Measurements from ENCODE around the gene MSRB3. TPM values are rescaled to one million over a fixed set of nuclear protein-coding genes. Genes with fewer than 3 reads are reported as not detected.
"Not testable (repeated sequence)": the region's sequence is repeated elsewhere in the genome, so short reads cannot be mapped to it uniquely, and the experiment has no call there.

The MSRB3 gene
- total RNA-seq, 3 donors from 2014 or later (not counting 1 experiment from before 2014, with no cell fraction given): 2.4 to 3.4 (median 3.1) TPM

DNA sequence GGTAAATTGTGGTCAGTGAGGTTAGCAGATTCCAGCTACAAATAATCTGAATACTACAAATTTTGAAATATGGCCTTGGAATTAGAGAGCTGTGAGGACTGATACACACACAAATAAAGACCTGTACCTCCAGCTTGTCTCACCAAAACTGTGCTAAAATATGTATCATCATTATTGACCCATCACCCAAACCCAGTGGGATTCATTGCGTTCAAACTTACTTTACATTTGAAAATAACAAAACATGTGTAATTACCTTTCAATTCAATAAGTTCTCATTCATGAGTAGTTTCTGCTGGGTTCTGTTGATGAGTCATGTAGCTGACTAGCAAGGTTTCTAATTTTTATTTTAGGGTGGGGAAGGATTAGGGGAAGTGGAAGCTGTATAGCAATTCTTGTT is 170.9 kb downstream of the MSRB3 start:
- H3K4me3 Mint-ChIP-seq: no peak overlapping the region
- ATAC-seq (no peak), DNase-seq (no peak)
- H3K27ac Mint-ChIP-seq: no peak overlapping the region
- H3K36me3 Mint-ChIP-seq: no peaks in the 10 kb centered on the region
- no peaks in the 10 kb centered on the region for H3K4me1 Mint-ChIP-seq
- H3K27me3 Mint-ChIP-seq (ENCODE audit: low read depth in 2 of 2): peaks cover 0 to 4% of the 10 kb centered on the region in 2 donors
- Histone ChIP-seq H3K36me3 (ENCODE audit: control insufficient read depth, insufficient read depth, low read length) (no peaks in the 10 kb centered on the region), H3K27ac (ENCODE audit: low read length) (no peak overlapping the region), H3K27me3 (ENCODE audit: control insufficient read depth, insufficient read depth, low read length) (no peaks in the 10 kb centered on the region), H3K4me3 (ENCODE audit: low read length) (no peak overlapping the region), H3K4me1 (ENCODE audit: control insufficient read depth, insufficient read depth, low read length) (no peaks in the 10 kb centered on the region), H3K9me3 (ENCODE audit: control insufficient read depth, insufficient read depth, low read length) (no peaks in the 10 kb centered on the region)
- H3K9me3 Mint-ChIP-seq: no peaks in the 10 kb centered on the region
- intact Hi-C loops (cut with micrococcal nuclease): no loop called here
- WGBS (ENCODE audit: insufficient coverage): no CpG with 5 or more reads among the region's 1 CpG
- TF ChIP-seq, protein P1, sequence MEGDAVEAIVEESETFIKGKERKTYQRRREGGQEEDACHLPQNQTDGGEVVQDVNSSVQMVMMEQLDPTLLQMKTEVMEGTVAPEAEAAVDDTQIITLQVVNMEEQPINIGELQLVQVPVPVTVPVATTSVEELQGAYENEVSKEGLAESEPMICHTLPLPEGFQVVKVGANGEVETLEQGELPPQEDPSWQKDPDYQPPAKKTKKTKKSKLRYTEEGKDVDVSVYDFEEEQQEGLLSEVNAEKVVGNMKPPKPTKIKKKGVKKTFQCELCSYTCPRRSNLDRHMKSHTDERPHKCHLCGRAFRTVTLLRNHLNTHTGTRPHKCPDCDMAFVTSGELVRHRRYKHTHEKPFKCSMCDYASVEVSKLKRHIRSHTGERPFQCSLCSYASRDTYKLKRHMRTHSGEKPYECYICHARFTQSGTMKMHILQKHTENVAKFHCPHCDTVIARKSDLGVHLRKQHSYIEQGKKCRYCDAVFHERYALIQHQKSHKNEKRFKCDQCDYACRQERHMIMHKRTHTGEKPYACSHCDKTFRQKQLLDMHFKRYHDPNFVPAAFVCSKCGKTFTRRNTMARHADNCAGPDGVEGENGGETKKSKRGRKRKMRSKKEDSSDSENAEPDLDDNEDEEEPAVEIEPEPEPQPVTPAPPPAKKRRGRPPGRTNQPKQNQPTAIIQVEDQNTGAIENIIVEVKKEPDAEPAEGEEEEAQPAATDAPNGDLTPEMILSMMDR (IDR thresholded peaks at IDR 0.05): no peak

DNA sequence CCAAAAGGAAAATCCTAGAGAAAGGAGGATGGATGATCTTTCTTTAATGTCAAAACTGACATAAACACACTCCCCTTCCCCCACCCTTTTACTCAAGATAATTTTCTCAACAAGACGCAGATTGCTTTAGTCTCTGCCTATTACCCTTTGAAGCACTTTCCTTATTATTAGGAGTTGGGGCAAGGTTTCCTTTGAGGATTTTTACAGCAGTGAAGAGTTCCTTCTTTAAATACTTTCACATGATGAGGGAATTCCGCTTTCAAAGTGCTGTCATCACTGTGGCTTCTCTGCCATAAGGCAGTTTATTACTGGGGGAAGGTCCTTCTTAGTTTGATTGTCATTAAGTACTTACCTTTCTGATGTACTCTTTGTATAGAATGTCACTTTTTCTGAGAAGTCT is 172.1 kb downstream of the MSRB3 start:
- H3K36me3 ChIP-seq (ENCODE audit: control insufficient read depth, insufficient read depth, low read length): no peaks in the 10 kb centered on the region
- no peak overlapping the region for H3K27ac ChIP-seq (ENCODE audit: low read length)
- intact Hi-C loops (cut with micrococcal nuclease): no loop called here
- no peak overlapping the region for H3K4me3 ChIP-seq (ENCODE audit: low read length)
- no CpG with 5 or more reads among the region's 2 CpGs for WGBS (ENCODE audit: insufficient coverage)
- H3K27me3 Mint-ChIP-seq (ENCODE audit: low read depth in 2 of 2): no peaks in the 10 kb centered on the region
- H3K4me1 Mint-ChIP-seq: no peaks in the 10 kb centered on the region
- H3K27ac Mint-ChIP-seq: no peak overlapping the region
- H3K36me3 Mint-ChIP-seq: no peaks in the 10 kb centered on the region
- no peak for ATAC-seq
- no peak overlapping the region for H3K4me3 Mint-ChIP-seq
- no peaks in the 10 kb centered on the region for H3K4me1 ChIP-seq (ENCODE audit: control insufficient read depth, insufficient read depth, low read length)
- no peaks in the 10 kb centered on the region for H3K27me3 ChIP-seq (ENCODE audit: control insufficient read depth, insufficient read depth, low read length)
- TF ChIP-seq, protein P1 (IDR thresholded peaks at IDR 0.05): no peak
- no peaks in the 10 kb centered on the region for H3K9me3 ChIP-seq (ENCODE audit: control insufficient read depth, insufficient read depth, low read length)
- DNase-seq: no peak
- no peaks in the 10 kb centered on the region for H3K9me3 Mint-ChIP-seq

DNA sequence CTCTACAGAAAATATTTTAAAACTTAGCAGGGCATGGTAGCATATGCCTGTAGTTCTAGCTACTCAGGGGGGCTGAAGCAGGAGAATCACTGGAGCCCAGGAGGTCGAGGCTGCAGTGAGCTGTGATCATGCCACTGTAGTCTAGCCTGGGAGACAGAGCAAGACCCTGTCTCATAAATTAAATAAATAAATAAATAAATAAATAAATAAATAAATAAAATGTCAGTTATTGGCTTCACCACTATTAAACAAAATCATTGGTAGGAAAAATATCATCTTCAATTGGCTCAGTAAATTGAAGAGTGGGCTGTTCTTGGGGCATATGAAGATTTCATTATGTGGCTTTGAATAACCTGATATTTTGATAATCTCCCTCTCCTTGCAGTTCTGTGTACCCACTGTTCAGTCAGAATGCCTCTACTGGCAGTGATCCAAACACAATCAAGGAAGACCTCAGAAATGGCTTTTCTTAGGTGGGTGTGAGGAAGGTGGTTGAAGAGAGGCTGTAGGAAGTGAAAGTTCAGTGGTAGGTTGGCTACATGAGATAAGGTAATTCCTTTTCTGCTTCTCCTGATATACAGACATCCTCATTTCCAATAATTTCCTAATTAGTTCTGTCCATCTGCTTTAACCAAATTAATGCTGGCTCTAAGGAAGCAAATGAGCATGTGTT is 175.8 kb downstream of the MSRB3 start:
- TF ChIP-seq, protein P1 (IDR thresholded peaks at IDR 0.05): no peak

DNA sequence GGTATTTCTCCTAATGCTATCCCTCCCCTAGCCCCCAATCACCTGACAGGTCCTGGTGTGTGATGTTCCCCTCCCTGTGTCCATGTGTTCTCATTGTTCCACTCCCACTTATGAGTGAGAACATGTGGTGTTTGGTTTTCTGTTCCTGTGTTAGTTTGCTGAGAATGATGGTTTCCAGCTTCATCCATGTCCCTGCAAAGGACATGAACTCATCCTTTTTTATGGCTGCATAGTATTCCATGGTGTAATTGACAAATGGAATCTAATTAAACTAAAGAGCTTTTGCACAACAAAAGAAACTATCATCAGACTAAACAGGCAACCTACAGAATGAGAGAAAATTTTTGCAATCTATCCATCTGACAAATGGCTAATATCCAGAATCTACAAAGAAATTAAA is 178.9 kb downstream of the MSRB3 start:
- H3K4me3 ChIP-seq (ENCODE audit: low read length); intact Hi-C loops (cut with micrococcal nuclease); H3K4me3 Mint-ChIP-seq; H3K27ac Mint-ChIP-seq; H3K27ac ChIP-seq (ENCODE audit: low read length); H3K4me1 ChIP-seq (ENCODE audit: control insufficient read depth, insufficient read depth, low read length); H3K9me3 Mint-ChIP-seq; H3K27me3 ChIP-seq (ENCODE audit: control insufficient read depth, insufficient read depth, low read length); H3K9me3 ChIP-seq (ENCODE audit: control insufficient read depth, insufficient read depth, low read length); H3K36me3 Mint-ChIP-seq; ATAC-seq; DNase-seq; H3K4me1 Mint-ChIP-seq; H3K27me3 Mint-ChIP-seq (ENCODE audit: low read depth in 2 of 2); H3K36me3 ChIP-seq (ENCODE audit: control insufficient read depth, insufficient read depth, low read length): not testable (repeated sequence)

More for the DNA sequence above, 175.8 kb downstream of the MSRB3 start:
- Histone ChIP-seq H3K27me3 (ENCODE audit: control insufficient read depth, insufficient read depth, low read length) (no peaks in the 10 kb centered on the region), H3K9me3 (ENCODE audit: control insufficient read depth, insufficient read depth, low read length) (no peaks in the 10 kb centered on the region), H3K36me3 (ENCODE audit: control insufficient read depth, insufficient read depth, low read length) (no peaks in the 10 kb centered on the region), H3K27ac (ENCODE audit: low read length) (no peak overlapping the region), H3K4me3 (ENCODE audit: low read length) (no peak overlapping the region), H3K4me1 (ENCODE audit: control insufficient read depth, insufficient read depth, low read length) (no peaks in the 10 kb centered on the region)
- no peak overlapping the region for H3K4me3 Mint-ChIP-seq
- H3K9me3 Mint-ChIP-seq: no peaks in the 10 kb centered on the region
- no peaks in the 10 kb centered on the region for H3K27me3 Mint-ChIP-seq (ENCODE audit: low read depth in 2 of 2)
- H3K4me1 Mint-ChIP-seq: no peaks in the 10 kb centered on the region
- intact Hi-C loops (cut with micrococcal nuclease): no loop called here
- H3K27ac Mint-ChIP-seq: no peak overlapping the region
- H3K36me3 Mint-ChIP-seq: no peaks in the 10 kb centered on the region
- 80% methylated on average over 1 of the region's 1 CpG for WGBS (ENCODE audit: insufficient coverage)
- no peak for DNase-seq
- no peak for ATAC-seq

Data from natural killer cell (primary cell).